Peyer's patch (tissue), 4 donors: ENCODE measurements around the gene PTGER3.

Source experiments
- CTCF ChIP-seq, 6 experiments: fragments of 450-650 bp in 4 of 6; fragments of 200-600 bp in 2 of 6; sonication (generic) in 1 of 6; IDR thresholded peaks; one replicate each; pipeline ENCODE4 v1.5.1; 2017 to 2019; ENCODE audit warnings: antibody characterized with exemption in 6 of 6, mild to moderate bottlenecking in 3 of 6, moderate library complexity in 1 of 6
- POLR2A ChIP-seq, 2 donors: fragments of 450-650 bp; IDR thresholded peaks; one replicate each; pipeline ENCODE4 v1.5.1; 2017; ENCODE audit warnings: antibody characterized with exemption in 2 of 2, mild to moderate bottlenecking in 2 of 2, moderate library complexity in 2 of 2

GRCh38 chr1:70987497-70987896 lies 60.1 kb downstream of the PTGER3 start:
- TF ChIP-seq CTCF (IDR thresholded peaks at IDR 0.05): no peak
- TF ChIP-seq POLR2A (IDR thresholded peaks at IDR 0.05): no peak
